Fibroblast of villous mesenchyme (primary cell): ENCODE data around the gene CRHR1. TPM values are rescaled to one million over a fixed set of nuclear protein-coding genes. Genes with fewer than 3 reads are reported as not detected.
"Not testable (repeated sequence)": the region's sequence is repeated elsewhere in the genome, so short reads cannot be mapped to it uniquely, and the experiment has no call there.

Experiments
- DNase-seq: peaks from one replicate; pipeline ENCODE4 v3.0.0-alpha.2; 2010; ENCODE audit warnings: low read depth
- H3K4me3 ChIP-seq: 2 replicates; pipeline ENCODE4 v1.5.1; 2011; ENCODE audit warnings: low read depth, mild to moderate bottlenecking, low read length
- total RNA-seq: library from RNA; depleted of rRNA; stranded (reverse); fragments of >200 nt; gene quantifications from 2 replicates; pipeline ENCODE4 v1.2.3, GENCODE V29; 2012
- TF ChIP-seq, protein P1 (sequence below): IDR thresholded peaks from 2 replicates; pipeline ENCODE4 v1.5.1; 2012; ENCODE audit warnings: low read depth, mild to moderate bottlenecking, low read length; ENCODE audit not compliant: insufficient read depth

Gene CRHR1
- total RNA-seq, 1 donor = not detected

DNA sequence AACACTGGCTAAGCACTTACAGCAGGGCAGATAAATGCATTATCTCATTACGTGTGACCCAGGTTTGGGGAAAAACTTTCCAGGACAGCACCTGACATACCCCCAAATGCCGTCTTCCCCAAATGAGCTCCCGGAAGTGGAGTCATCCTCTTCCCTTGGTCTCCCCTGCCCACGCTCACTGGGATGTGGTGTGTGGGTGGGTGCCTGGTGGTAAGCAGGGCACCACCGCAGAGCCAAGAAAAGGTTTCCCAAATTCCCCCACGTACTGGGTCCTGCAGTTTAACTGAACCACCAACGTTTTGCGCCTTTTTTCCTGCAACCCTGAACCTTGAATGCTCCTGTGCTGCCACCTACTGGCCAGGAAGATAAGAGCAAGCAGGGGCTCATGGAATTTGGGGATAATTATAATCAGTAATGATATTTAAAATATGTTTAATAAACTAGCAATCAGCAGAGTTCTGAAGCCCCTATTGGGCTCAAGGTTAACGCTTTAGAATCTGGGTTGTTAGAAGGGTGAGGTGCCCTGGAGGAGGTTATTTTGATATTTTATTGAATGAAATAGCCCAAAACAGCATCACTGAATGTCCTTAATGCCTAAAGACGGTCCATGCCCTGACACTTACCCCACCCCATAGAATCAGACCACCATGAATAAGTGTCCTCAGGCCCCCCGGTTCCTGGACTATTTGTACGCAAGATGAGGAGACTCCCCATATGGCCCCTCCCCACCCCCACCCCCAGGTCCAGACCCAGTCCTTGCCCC is 68.6 kb downstream of the CRHR1 start:
- no peak overlapping the region for H3K4me3 ChIP-seq
- DNase-seq = peak; percentile 59
- TF ChIP-seq, protein P1, sequence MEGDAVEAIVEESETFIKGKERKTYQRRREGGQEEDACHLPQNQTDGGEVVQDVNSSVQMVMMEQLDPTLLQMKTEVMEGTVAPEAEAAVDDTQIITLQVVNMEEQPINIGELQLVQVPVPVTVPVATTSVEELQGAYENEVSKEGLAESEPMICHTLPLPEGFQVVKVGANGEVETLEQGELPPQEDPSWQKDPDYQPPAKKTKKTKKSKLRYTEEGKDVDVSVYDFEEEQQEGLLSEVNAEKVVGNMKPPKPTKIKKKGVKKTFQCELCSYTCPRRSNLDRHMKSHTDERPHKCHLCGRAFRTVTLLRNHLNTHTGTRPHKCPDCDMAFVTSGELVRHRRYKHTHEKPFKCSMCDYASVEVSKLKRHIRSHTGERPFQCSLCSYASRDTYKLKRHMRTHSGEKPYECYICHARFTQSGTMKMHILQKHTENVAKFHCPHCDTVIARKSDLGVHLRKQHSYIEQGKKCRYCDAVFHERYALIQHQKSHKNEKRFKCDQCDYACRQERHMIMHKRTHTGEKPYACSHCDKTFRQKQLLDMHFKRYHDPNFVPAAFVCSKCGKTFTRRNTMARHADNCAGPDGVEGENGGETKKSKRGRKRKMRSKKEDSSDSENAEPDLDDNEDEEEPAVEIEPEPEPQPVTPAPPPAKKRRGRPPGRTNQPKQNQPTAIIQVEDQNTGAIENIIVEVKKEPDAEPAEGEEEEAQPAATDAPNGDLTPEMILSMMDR = peak; percentile 89

DNA sequence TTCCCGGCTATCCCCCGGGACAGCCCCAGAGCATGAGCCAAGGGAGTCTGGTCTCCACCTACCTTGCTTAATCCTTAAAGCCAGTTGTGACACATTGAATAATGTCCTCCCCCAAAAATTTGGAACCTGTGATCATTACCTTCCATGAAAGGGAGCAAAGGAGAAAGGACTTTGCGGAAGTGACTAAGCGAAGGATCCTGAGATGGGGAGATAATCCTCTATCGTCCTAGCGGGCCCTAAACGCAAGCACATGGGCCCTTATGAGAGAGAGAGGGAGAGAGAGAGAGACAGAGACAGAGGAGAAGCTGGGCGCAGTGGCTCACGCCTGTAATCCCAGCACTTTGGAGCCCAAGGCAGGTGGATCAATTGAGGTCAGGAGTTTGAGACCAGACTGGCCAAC is 70.1 kb downstream of the CRHR1 start:
- no peak overlapping the region for H3K4me3 ChIP-seq
- TF ChIP-seq, protein P1 = no peak
- no peak for DNase-seq

DNA sequence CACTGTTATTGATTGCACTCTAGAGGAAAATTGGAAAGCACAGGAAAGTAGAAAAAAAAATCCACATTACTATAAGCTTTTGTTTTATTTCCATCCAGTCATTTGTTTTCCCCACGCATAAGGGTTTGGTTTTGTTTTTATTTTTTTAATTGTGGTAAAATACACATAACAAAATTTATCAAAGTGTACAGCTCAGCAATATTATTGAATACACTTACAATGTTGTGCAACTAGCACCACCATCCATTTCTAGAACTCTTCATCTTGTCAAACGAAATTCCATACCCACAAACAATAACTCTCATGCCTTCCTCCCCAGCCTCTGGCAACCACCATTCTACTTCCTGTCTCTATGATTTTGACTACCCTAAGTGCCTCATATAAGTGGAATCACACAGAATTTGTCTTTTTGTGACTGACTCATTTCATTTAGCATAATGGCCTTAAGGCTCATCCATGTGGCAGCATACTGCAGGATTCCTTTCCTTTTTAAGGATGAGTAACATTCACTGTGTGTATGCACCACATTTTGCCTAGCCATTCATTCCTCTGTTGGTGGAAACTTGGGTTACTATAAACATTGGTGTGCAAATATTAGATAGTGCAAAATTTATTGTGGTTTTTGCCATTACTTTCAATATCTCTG is 71.7 kb downstream of the CRHR1 start:
- TF ChIP-seq, protein P1 = no peak
- DNase-seq = no peak
- no peak overlapping the region for H3K4me3 ChIP-seq

DNA sequence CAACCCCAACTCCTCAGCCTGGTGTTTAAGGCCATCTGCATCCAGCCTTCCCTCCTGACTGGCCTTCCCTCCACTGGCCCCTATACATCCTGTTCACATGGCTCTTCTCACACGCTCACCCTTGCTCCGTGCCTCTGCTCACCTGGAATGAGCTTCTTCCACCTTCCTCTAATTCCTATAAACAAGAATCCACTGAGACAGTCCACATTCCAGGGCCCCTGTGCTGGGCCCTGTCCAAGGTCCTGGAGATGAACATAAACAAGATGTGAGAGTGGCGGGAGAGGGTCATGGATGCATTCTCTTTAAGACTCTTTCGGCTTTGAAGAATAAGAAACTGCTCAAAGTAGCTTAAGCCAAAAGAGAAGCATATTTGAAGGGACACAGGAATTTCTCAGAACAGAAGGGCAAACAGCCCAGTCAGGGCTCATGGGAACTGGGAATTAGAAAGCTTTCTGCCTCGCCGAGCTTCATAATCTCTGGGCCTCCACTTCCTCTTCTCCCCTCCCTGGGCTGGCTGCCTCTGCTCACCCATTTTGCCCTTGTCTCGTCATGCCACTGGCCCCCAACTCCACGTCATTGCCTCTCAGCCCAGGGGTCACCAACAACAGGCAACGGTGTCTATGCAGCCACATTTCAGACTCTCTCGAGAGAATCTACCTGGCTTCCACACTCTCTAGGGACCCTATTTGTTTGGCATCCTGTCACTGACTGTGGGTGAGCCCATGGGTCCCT is 74.0 kb downstream of the CRHR1 start:
- no peak overlapping the region for H3K4me3 ChIP-seq
- DNase-seq = peak; percentile 45

DNA sequence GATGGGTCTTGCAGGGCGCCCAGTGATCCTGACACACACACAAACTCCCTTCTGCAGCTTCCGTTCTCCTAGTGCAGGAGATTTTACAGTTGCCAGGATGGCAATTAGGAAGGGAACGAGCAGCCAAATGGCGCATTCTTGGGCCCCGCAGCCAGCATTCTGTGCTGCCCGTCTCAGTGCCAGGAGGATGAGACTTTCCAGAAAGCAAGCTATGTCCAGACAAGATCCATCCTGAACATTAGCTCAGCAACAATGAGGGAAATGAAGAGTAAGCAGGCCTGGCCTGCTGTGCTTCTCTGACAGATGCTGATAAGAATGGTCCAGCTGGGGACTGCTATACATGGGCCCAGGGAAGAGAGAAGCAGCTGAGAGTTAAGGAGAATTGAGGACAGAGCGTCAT is 77.0 kb downstream of the CRHR1 start:
- no peak overlapping the region for H3K4me3 ChIP-seq
- TF ChIP-seq, protein P1 = no peak
- no peak for DNase-seq

More for the DNA sequence above, 74.0 kb downstream of the CRHR1 start:
- TF ChIP-seq, protein P1 = no peak

DNA sequence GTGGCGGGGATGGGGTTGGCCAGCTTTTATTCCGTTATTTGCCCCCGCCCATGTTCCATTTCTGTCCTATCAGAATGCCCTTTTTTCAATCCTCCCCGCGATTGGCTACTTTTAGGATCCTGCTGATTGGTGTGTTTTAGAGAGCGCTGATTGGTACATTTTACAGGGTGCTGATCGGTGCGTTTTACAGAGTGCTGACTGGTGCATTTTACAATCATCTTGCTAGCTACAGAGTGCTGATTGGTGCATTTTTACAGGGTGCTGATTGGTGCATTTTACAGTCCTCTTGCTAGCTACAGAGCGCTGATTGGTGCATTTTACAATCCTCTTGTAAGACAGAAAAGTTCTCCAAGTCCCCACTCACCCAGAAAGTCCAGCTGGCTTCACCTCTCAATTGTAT is 78.0 kb downstream of the CRHR1 start:
- not testable (repeated sequence) for DNase-seq, H3K4me3 ChIP-seq
